ENCODE results near the gene CHRNA10.

CHRNA10 gene

GRCh38 chr11:3642071-3642951 is 28.9 kb downstream of the CHRNA10 start:
- Histone ChIP-seq H3K36me3 (ENCODE audit: insufficient read depth, low read length) (no peaks in the 10 kb centered on the region), H3K4me1 (ENCODE audit: insufficient read depth, low read length, poor library complexity, severe bottlenecking) (no peaks in the 10 kb centered on the region), H3K9ac (ENCODE audit: low read depth, low read length, poor library complexity, severe bottlenecking) (no peak overlapping the region), H3K9me2 (replicated peaks; ENCODE audit: low read depth, low read length) (no peaks in the 10 kb centered on the region), H2AFZ (ENCODE audit: low read length) (no peak overlapping the region), H3K9me3 (ENCODE audit: insufficient read depth, low read depth, low read length) (no peaks in the 10 kb centered on the region), H3K4me2 (ENCODE audit: low read depth, low read length, poor library complexity, severe bottlenecking) (no peak overlapping the region), H3K4me3 (ENCODE audit: low read length, poor library complexity, severe bottlenecking) (no peak overlapping the region), H3K27me3 (ENCODE audit: insufficient read depth, low read length, poor library complexity, severe bottlenecking) (no peaks in the 10 kb centered on the region), H3F3A (ENCODE audit: low read depth) (no peaks in the 10 kb centered on the region), H3K79me2 (ENCODE audit: insufficient read depth, low read length) (no peaks in the 10 kb centered on the region), H4K20me1 (ENCODE audit: insufficient read depth, low read length, poor library complexity, severe bottlenecking) (no peaks in the 10 kb centered on the region)
- TF ChIP-seq EZH2phosphoT487 (IDR thresholded peaks at IDR 0.05; ENCODE audit: borderline replicate concordance) (no peak), CTCF (conservative IDR thresholded peaks at IDR 0.05; ENCODE audit: low read length) (no peak)

- no peaks in the 10 kb centered on the region for H3K36me3 ChIP-seq (ENCODE audit: insufficient read depth, low read length)
- no peaks in the 10 kb centered on the region for H3K79me2 ChIP-seq (ENCODE audit: insufficient read depth, low read length)
- H2AFZ ChIP-seq (ENCODE audit: low read length), result no peak within 1 kb of the TSS
- H3K4me3 ChIP-seq (ENCODE audit: low read length, poor library complexity, severe bottlenecking), result no peak within 1 kb of the TSS
- H3F3A ChIP-seq (ENCODE audit: low read depth), result no peaks in the 10 kb centered on the region
- no peaks in the 10 kb centered on the region for H3K9me3 ChIP-seq (ENCODE audit: insufficient read depth, low read depth, low read length)
- H3K9ac ChIP-seq (ENCODE audit: low read depth, low read length, poor library complexity, severe bottlenecking), result no peak within 1 kb of the TSS
- TF ChIP-seq EZH2phosphoT487 (IDR thresholded peaks at IDR 0.05; ENCODE audit: borderline replicate concordance) (no peak), CTCF (conservative IDR thresholded peaks at IDR 0.05; ENCODE audit: low read length) (no peak)
- no peaks in the 10 kb centered on the region for H3K9me2 ChIP-seq (replicated peaks; ENCODE audit: low read depth, low read length)
- no peak within 1 kb of the TSS for H3K4me2 ChIP-seq (ENCODE audit: low read depth, low read length, poor library complexity, severe bottlenecking)
- no peaks in the 10 kb centered on the region for H3K27me3 ChIP-seq (ENCODE audit: insufficient read depth, low read length, poor library complexity, severe bottlenecking)
- H4K20me1 ChIP-seq (ENCODE audit: insufficient read depth, low read length, poor library complexity, severe bottlenecking), result no peaks in the 10 kb centered on the region
- no peaks in the 10 kb centered on the region for H3K4me1 ChIP-seq (ENCODE audit: insufficient read depth, low read length, poor library complexity, severe bottlenecking)
Measured at GRCh38 chr11:3641701-3642070, 29.5 kb downstream of the CHRNA10 start, which contains the start of gene ART5. TSS of gene ART5 (minus strand) at chr11:3641992. CDS start at chr11:3641862, 130 bp downstream.

- Histone ChIP-seq H4K20me1 (ENCODE audit: insufficient read depth, low read length, poor library complexity, severe bottlenecking) (no peaks in the 10 kb centered on the region), H3K27me3 (ENCODE audit: insufficient read depth, low read length, poor library complexity, severe bottlenecking) (no peaks in the 10 kb centered on the region), H3F3A (ENCODE audit: low read depth) (no peaks in the 10 kb centered on the region), H3K9me2 (replicated peaks; ENCODE audit: low read depth, low read length) (no peaks in the 10 kb centered on the region), H2AFZ (ENCODE audit: low read length) (no peak overlapping the region), H3K9ac (ENCODE audit: low read depth, low read length, poor library complexity, severe bottlenecking) (no peak overlapping the region), H3K79me2 (ENCODE audit: insufficient read depth, low read length) (no peaks in the 10 kb centered on the region), H3K4me3 (ENCODE audit: low read length, poor library complexity, severe bottlenecking) (no peak overlapping the region), H3K4me2 (ENCODE audit: low read depth, low read length, poor library complexity, severe bottlenecking) (no peak overlapping the region), H3K9me3 (ENCODE audit: insufficient read depth, low read depth, low read length) (no peaks in the 10 kb centered on the region), H3K4me1 (ENCODE audit: insufficient read depth, low read length, poor library complexity, severe bottlenecking) (no peaks in the 10 kb centered on the region), H3K36me3 (ENCODE audit: insufficient read depth, low read length) (no peaks in the 10 kb centered on the region)
- TF ChIP-seq CTCF (conservative IDR thresholded peaks at IDR 0.05; ENCODE audit: low read length) (no peak), EZH2phosphoT487 (IDR thresholded peaks at IDR 0.05; ENCODE audit: borderline replicate concordance) (no peak)
Measured at GRCh38 chr11:3641191-3641590, 30.0 kb downstream of the CHRNA10 start.
